Subcutaneous abdominal adipose tissue (tissue), 5 donors: Measurements from ENCODE around the gene SUMO3.
"Not testable (repeated sequence)": the region's sequence is repeated elsewhere in the genome, so short reads cannot be mapped to it uniquely, and the experiment has no call there.

Experiments
- H3K27ac ChIP-seq: one replicate; pipeline ENCODE4 v1.7.0; 2013; ENCODE audit warnings: low read depth, mild to moderate bottlenecking, inconsistent platforms, low read length, moderate library complexity
- H3K27me3 ChIP-seq, 5 donors: one replicate each; pipeline ENCODE4 v1.7.0; 2013; ENCODE audit warnings: low read length in 5 of 5, inconsistent platforms in 1 of 5; ENCODE audit not compliant: control insufficient read depth in 5 of 5, insufficient read depth in 4 of 5
- H3K36me3 ChIP-seq, 5 donors: one replicate each; pipeline ENCODE4 v1.7.0; 2013; ENCODE audit warnings: low read length in 5 of 5; ENCODE audit not compliant: control insufficient read depth in 5 of 5, insufficient read depth in 5 of 5
- H3K4me1 ChIP-seq, 5 donors: one replicate each; pipeline ENCODE4 v1.7.0; 2013; ENCODE audit warnings: low read length in 5 of 5, mild to moderate bottlenecking in 3 of 5, moderate library complexity in 1 of 5; ENCODE audit not compliant: control insufficient read depth in 5 of 5, insufficient read depth in 5 of 5
- H3K4me3 ChIP-seq, 5 donors: one replicate each; pipeline ENCODE4 v1.7.0; 2013; ENCODE audit warnings: low read length in 5 of 5, low read depth in 1 of 5
- H3K9ac ChIP-seq, 5 donors: one replicate each; pipeline ENCODE4 v1.7.0; 2013; ENCODE audit warnings: low read length in 5 of 5, mild to moderate bottlenecking in 4 of 5, moderate library complexity in 3 of 5
- H3K9me3 ChIP-seq, 5 donors: one replicate each; pipeline ENCODE4 v1.7.0; 2013; ENCODE audit warnings: low read length in 5 of 5; ENCODE audit not compliant: control insufficient read depth in 5 of 5
- donor health status: healthy.
- donor health status: healthy.
- donor health status: healthy.
- donor health status: healthy.
- donor health status: healthy.

SUMO3 gene

GRCh38 chr21:44838039-44838895, 20.4 kb upstream of the SUMO3 start:
- Histone ChIP-seq H3K27ac (no peak overlapping the region), H3K9ac (no peak overlapping the region), H3K36me3 (no peaks in the 10 kb centered on the region)

DNA sequence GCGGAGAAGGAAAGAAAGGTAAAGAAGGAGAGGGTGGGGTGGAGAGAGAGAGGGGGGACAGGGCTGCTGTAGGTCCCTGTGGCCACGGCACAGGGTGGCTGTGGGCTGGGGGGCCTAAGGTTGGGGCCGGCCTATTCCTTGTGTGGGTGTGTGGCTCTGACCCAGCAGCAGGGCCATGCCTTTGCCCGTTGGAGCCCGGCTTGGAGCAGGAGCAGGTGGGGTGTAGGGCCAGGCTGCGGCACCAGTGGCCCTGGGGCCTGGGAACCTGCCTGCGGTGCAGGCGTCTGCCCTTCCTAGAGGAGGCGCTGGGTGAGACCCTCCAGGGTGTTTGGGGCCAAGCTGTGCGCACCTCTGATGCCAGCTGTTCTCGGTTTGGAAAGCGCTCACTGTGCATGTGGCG, 19.7 kb upstream of the SUMO3 start:
- Histone ChIP-seq H3K27ac (no peak overlapping the region), H3K4me3 (no peak overlapping the region), H3K27me3 (peaks cover 2 to 18% (median 13%) of the 10 kb centered on the region in 5 donors)

More at GRCh38 chr21:44838039-44838895, 20.4 kb upstream of the SUMO3 start:
- H3K27me3 ChIP-seq, result peaks cover 6 to 23% (median 16%) of the 10 kb centered on the region in 5 donors
- H3K4me3 ChIP-seq, result no peak overlapping the region
- no peaks in the 10 kb centered on the region for H3K9me3 ChIP-seq
- H3K4me1 ChIP-seq, result peaks cover 2 to 6% (median 6%) of the 10 kb centered on the region in 5 donors

DNA sequence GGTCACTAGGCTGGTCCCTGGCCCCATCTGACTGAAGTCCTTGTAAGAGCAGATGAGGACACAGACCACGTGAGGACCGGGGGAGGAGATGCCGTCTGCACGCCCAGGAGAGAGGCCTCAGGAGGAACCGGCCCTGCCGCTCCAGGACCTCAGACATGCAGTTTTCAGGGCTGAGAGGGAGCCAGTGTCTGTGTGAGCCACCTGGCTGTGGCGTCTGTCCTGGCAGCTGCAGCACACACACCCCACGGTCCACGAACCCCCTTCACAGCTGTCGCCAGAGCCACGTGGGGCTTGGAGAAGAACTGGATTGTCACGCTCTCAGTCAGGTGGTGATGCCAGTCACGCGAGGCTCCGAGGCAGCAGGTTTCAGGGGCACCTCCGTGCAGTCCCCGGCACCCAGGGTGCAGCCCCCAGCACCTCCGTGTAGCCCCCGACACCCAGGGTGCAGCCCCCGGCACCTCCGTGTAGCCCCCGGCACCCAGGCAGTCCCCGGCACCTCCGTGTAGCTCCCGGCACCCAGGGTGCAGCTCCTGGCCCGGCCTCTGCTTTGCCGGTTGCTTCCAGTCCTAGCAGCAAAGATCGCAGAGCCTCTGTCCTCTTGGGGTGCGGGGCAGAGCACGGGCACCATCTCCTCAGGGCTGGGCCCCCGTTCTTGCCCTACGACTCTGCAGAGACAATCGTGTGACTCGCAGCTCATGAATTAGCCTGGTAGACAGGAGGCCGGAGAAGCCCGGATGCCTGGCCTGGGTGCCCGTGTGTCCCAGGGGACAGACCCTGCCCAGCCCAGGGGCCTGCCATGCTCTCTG, 19.0 kb upstream of the SUMO3 start:
- Histone ChIP-seq H3K4me3 (no peak overlapping the region), H3K9ac (no peak overlapping the region), H3K27me3 (peaks cover 2 to 16% (median 11%) of the 10 kb centered on the region in 5 donors), H3K36me3 (no peaks in the 10 kb centered on the region), H3K9me3 (no peaks in the 10 kb centered on the region), H3K4me1 (peaks cover 0 to 6% (median 6%) of the 10 kb centered on the region in 5 donors), H3K27ac (no peak overlapping the region)

More for the DNA sequence above, 19.7 kb upstream of the SUMO3 start:
- Histone ChIP-seq H3K4me1 (peaks cover 1 to 6% (median 6%) of the 10 kb centered on the region in 5 donors), H3K9ac (no peak overlapping the region), H3K36me3 (no peaks in the 10 kb centered on the region), H3K9me3 (no peaks in the 10 kb centered on the region)

GRCh38 chr21:44836349-44836665, 18.4 kb upstream of the SUMO3 start:
- Histone ChIP-seq H3K36me3 (no peaks in the 10 kb centered on the region), H3K9ac (no peak overlapping the region), H3K27me3 (peaks cover 2 to 12% (median 8%) of the 10 kb centered on the region in 5 donors), H3K4me1 (peaks cover 0 to 6% (median 6%) of the 10 kb centered on the region in 5 donors), H3K4me3 (no peak overlapping the region), H3K9me3 (no peaks in the 10 kb centered on the region), H3K27ac (no peak overlapping the region)

DNA sequence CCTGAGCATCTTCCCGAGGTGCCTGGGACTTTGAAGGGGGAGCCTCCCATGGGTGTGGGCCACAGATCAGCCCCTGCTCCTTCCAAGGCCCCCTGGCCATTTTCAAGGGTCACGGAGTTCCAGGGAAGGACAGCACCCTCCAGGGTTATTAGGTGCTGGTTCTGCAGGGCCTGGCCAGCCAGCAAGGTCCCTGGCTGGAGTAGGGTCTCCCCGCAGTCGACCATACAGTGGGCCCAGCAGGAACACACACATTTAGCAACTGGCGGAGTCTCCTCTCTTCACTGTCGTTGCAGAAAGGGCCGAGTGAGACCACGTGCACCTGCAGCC, 17.7 kb upstream of the SUMO3 start:
- Histone ChIP-seq H3K27me3 (peaks cover 2 to 8% (median 3%) of the 10 kb centered on the region in 5 donors), H3K4me1 (peaks cover 0 to 6% (median 6%) of the 10 kb centered on the region in 5 donors), H3K36me3 (no peaks in the 10 kb centered on the region), H3K27ac (no peak overlapping the region), H3K4me3 (no peak overlapping the region), H3K9me3 (no peaks in the 10 kb centered on the region), H3K9ac (no peak overlapping the region)

- no peaks in the 10 kb centered on the region for H3K36me3 ChIP-seq
- H3K27ac ChIP-seq, result no peak overlapping the region
- H3K4me1 ChIP-seq, result peaks cover 0 to 6% (median 6%) of the 10 kb centered on the region in 5 donors
- peaks cover 2 to 8% (median 3%) of the 10 kb centered on the region in 5 donors for H3K27me3 ChIP-seq
- no peaks in the 10 kb centered on the region for H3K9me3 ChIP-seq
- no peak overlapping the region for H3K9ac ChIP-seq
- no peak overlapping the region for H3K4me3 ChIP-seq
These were observed 17.2 kb upstream of the SUMO3 start for GRCh38 chr21:44834951-44835646.

GRCh38 chr21:44834231-44834950, 16.5 kb upstream of the SUMO3 start:
- H3K4me1 ChIP-seq, result peaks cover 0 to 6% (median 6%) of the 10 kb centered on the region in 5 donors
- no peak overlapping the region for H3K4me3 ChIP-seq

DNA sequence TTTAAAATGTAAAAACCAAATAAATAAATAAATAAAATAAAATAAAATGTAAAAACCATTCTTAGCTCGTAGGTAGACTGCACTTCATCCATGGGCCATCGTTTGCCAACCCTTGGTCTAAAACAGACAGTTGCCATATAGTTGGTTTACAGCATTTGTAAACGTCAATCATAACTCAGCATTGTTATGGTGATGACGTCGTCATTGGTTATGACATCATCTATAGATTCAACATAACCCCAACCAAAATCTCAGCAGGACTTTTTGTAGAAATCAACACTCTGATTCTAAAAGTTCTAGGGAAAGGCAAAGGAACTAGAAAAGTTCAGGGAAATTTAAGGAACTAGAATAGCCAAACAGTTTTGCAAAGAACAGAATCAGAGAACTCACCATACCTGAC, 15.8 kb upstream of the SUMO3 start:
- H3K4me3 ChIP-seq, result no peak overlapping the region
- H3K27ac ChIP-seq, result no peak overlapping the region
- H3K9ac ChIP-seq, result no peak overlapping the region
- H3K9me3 ChIP-seq, result peaks cover 2 to 11% (median 10%) of the 10 kb centered on the region in 5 donors
- no peaks in the 10 kb centered on the region for H3K36me3 ChIP-seq
- peaks cover 0 to 6% (median 6%) of the 10 kb centered on the region in 5 donors for H3K4me1 ChIP-seq
- peaks cover 2 to 8% (median 3%) of the 10 kb centered on the region in 5 donors for H3K27me3 ChIP-seq

More at GRCh38 chr21:44834231-44834950, 16.5 kb upstream of the SUMO3 start:
- Histone ChIP-seq H3K9ac (no peak overlapping the region), H3K9me3 (peaks cover 0 to 4% (median 2%) of the 10 kb centered on the region in 5 donors), H3K36me3 (no peaks in the 10 kb centered on the region), H3K27me3 (peaks cover 2 to 8% (median 3%) of the 10 kb centered on the region in 5 donors), H3K27ac (no peak overlapping the region)

- H3K9ac ChIP-seq, H3K4me3 ChIP-seq, H3K27me3 ChIP-seq, H3K27ac ChIP-seq, H3K4me1 ChIP-seq, H3K36me3 ChIP-seq: not testable (repeated sequence)
- peaks cover 9 to 21% (median 19%) of the 10 kb centered on the region in 5 donors for H3K9me3 ChIP-seq
These were observed 14.8 kb upstream of the SUMO3 start for GRCh38 chr21:44832516-44833255.
